GM12878 (cell line): Measurements from ENCODE around the gene TSHZ2. TPM values are rescaled to one million over a fixed set of nuclear protein-coding genes. Genes with fewer than 3 reads are reported as not detected.

ENCODE experiments used
- ATAC-seq: fragments of 200-7000 bp; cut with Tn5 transposase; 3 replicates; pipeline ENCODE4 v1.9.1; 2020; ENCODE audit warnings: mild to moderate bottlenecking, moderate library complexity
- BruUV-seq: library from RNA; stranded (reverse); fragments of 400-500 nt; replicated peaks from 2 replicates; lab custom pipeline; 2021; lab: Mats Ljungman, UMichigan
- CTCF ChIA-PET: fragments of 300-600 bp; sonication (Branson Sonifier 250); formaldehyde crosslinking; extraction: SDS; loops from one replicate; lab custom pipeline; 2021; ENCODE audit warnings: inconsistent platforms; lab: Yijun Ruan, JAX
- POLR2A ChIA-PET: fragments of 350-600 bp; formaldehyde crosslinking; extraction: SDS; loops from one replicate; lab custom pipeline; 2021; ENCODE audit warnings: inconsistent platforms; lab: Charles Lee
- RAD21 ChIA-PET: fragments of 300-600 bp; sonication (Branson Sonifier 250); formaldehyde crosslinking; loops from one replicate; lab custom pipeline; 2023; ENCODE audit warnings: antibody characterized with exemption; ENCODE audit not compliant: unreplicated experiment; lab: Charles Lee
- SMC1A ChIA-PET: fragments of 300-600 bp; sonication (Branson Sonifier 250); formaldehyde crosslinking; loops from one replicate; lab custom pipeline; 2023; ENCODE audit not compliant: unreplicated experiment, uncharacterized antibody; lab: Charles Lee
- DNase-seq: peaks from one replicate; pipeline ENCODE4 v3.0.0-alpha.2; 2011; ENCODE audit warnings: low read depth, low spot score
- FAIRE-seq: peaks from 3 replicates; lab custom pipeline; 2011; peaks lifted over from hg19 to GRCh38; lab: Jason Lieb, UNC
- H2AFZ ChIP-seq: 2 replicates; pipeline ENCODE4 v1.6.0; 2011; ENCODE audit warnings: low read depth, low read length, control low read depth; ENCODE audit not compliant: control insufficient read depth
- H3K27ac ChIP-seq: 2 replicates; pipeline ENCODE4 v1.5.1; 2011; ENCODE audit warnings: control low read depth; ENCODE audit not compliant: control insufficient read depth, insufficient read depth
- H3K27me3 ChIP-seq, 2 experiments: replicated peaks in 1 of 2; 2 replicates each; pipeline versions ENCODE4 v1.6.0 to v1.6.1; 2011; ENCODE audit warnings: low read length in 1 of 2; ENCODE audit not compliant: control insufficient read depth in 2 of 2, insufficient read depth in 2 of 2
- H3K36me3 ChIP-seq, 2 experiments: 2 replicates each; pipeline ENCODE4 v1.5.1; 2011; ENCODE audit warnings: low read length in 1 of 2; ENCODE audit not compliant: control insufficient read depth in 2 of 2, insufficient read depth in 2 of 2
- H3K4me1 ChIP-seq: 2 replicates; pipeline ENCODE4 v1.6.1; 2011; ENCODE audit warnings: mild to moderate bottlenecking, low read length, moderate library complexity, mixed read lengths; ENCODE audit not compliant: control insufficient read depth, insufficient read depth
- H3K4me2 ChIP-seq: 2 replicates; pipeline ENCODE4 v1.6.0; 2011; ENCODE audit warnings: control low read depth; ENCODE audit not compliant: control insufficient read depth, insufficient read depth
- H3K4me3 ChIP-seq: fragments of 200-600 bp; sonication (generic); 2 replicates; pipeline ENCODE4 v1.5.1; 2016
- H3K79me2 ChIP-seq: 2 replicates; pipeline ENCODE4 v1.6.0; 2011; ENCODE audit warnings: low read length; ENCODE audit not compliant: control insufficient read depth, insufficient read depth
- H3K9ac ChIP-seq: 2 replicates; pipeline ENCODE4 v1.8.0; 2011; ENCODE audit warnings: low read length, control low read depth, mixed read lengths; ENCODE audit not compliant: control insufficient read depth, insufficient read depth
- H3K9me3 ChIP-seq: replicated peaks from 3 replicates; pipeline ENCODE4 v1.5.1; 2011; ENCODE audit warnings: mild to moderate bottlenecking, low read length; ENCODE audit not compliant: control insufficient read depth, insufficient read depth
- H4K20me1 ChIP-seq: 2 replicates; pipeline ENCODE4 v1.6.0; 2011; ENCODE audit not compliant: control insufficient read depth, insufficient read depth
- GATAD2B ChIP-seq: fragments of 450-650 bp; conservative IDR thresholded peaks from 2 replicates; pipeline ENCODE4 v1.6.1; 2017; ENCODE audit warnings: low read depth, mild to moderate bottlenecking, moderate library complexity
- HCFC1 ChIP-seq: fragments of 150-350 bp; IDR thresholded peaks from 2 replicates; pipeline ENCODE4 v1.6.1; 2014; ENCODE audit warnings: low read length
- IRF4 ChIP-seq: IDR thresholded peaks from 2 replicates; pipeline ENCODE4 v1.6.1; 2011; ENCODE audit warnings: low read depth, low read length
- LARP7 ChIP-seq: fragments of 450-650 bp; IDR thresholded peaks from 2 replicates; pipeline ENCODE4 v1.6.1; 2017; ENCODE audit warnings: mild to moderate bottlenecking
- MTA3 ChIP-seq: IDR thresholded peaks from 2 replicates; pipeline ENCODE4 v1.6.1; 2012; ENCODE audit warnings: low read length, inconsistent platforms, borderline replicate concordance
- MYB ChIP-seq: fragments of 150-350 bp; IDR thresholded peaks from 2 replicates; pipeline ENCODE4 v1.6.1; 2014; ENCODE audit warnings: mild to moderate bottlenecking, low read depth, low read length, borderline replicate concordance
- NRF1 ChIP-seq: conservative IDR thresholded peaks from 2 replicates; pipeline ENCODE4 v1.6.1; 2011; ENCODE audit warnings: mild to moderate bottlenecking, low read depth, low read length, improper control_type of control experiment
- RFX5 ChIP-seq: IDR thresholded peaks from 2 replicates; pipeline ENCODE4 v1.6.1; 2011; ENCODE audit warnings: low read depth, low read length, improper control_type of control experiment
- SMARCA5 ChIP-seq: fragments of 450-650 bp; IDR thresholded peaks from 2 replicates; pipeline ENCODE4 v1.6.1; 2017; ENCODE audit warnings: mild to moderate bottlenecking
- SMC3 ChIP-seq: IDR thresholded peaks from 2 replicates; pipeline ENCODE4 v1.6.1; 2011; ENCODE audit warnings: low read length, improper control_type of control experiment, borderline replicate concordance
- SP1 ChIP-seq: IDR thresholded peaks from one replicate; pipeline ENCODE4 v1.6.1; 2011; ENCODE audit warnings: low read depth, low read length
- SPI1 ChIP-seq: IDR thresholded peaks from 2 replicates; pipeline ENCODE4 v1.6.1; 2011; ENCODE audit warnings: low read depth, mild to moderate bottlenecking, low read length, moderate library complexity, borderline replicate concordance; ENCODE audit not compliant: insufficient read depth
- TCF7 ChIP-seq: IDR thresholded peaks from 2 replicates; pipeline ENCODE4 v1.6.1; 2014; ENCODE audit warnings: antibody characterized with exemption, borderline replicate concordance
- WRNIP1 ChIP-seq: IDR thresholded peaks from 2 replicates; pipeline ENCODE4 v1.6.1; 2011; ENCODE audit warnings: low read depth, low read length, improper control_type of control experiment, borderline replicate concordance
- ZNF384 ChIP-seq: IDR thresholded peaks from 2 replicates; pipeline ENCODE4 v1.6.1; 2012; ENCODE audit warnings: low read depth, mild to moderate bottlenecking, low read length, improper control_type of control experiment, borderline replicate concordance
- ZSCAN29 ChIP-seq: fragments of 450-650 bp; IDR thresholded peaks from 2 replicates; pipeline ENCODE4 v1.6.1; 2017; ENCODE audit warnings: mild to moderate bottlenecking, moderate library complexity
- WGBS: methylation state at CpG from one replicate; pipeline ENCODE4 v1.1.6; 2016; ENCODE audit warnings: low lambda C conversion rate; ENCODE audit not compliant: insufficient replicate concordance, insufficient coverage; ENCODE audit errors: missing lambda C conversion rate; 5-methylcytosine and 5-hydroxymethylcytosine counted together
- in situ Hi-C: fragments of 300-500 bp; cut with MboI; formaldehyde crosslinking; loops from 9 replicates; pipeline ENCODE4 v1.14.3; 2018; ENCODE audit warnings: mixed read lengths
- intact Hi-C: fragments of 100-400 bp; cut with micrococcal nuclease; formaldehyde crosslinking; loops from one replicate; pipeline ENCODE4 v1.14.2; 2022; ENCODE audit not compliant: unreplicated experiment
- polyA plus RNA-seq, 11 experiments: library from polyadenylated mRNA; depleted of rRNA in 4 of 11; unstranded in 6 of 11; stranded (reverse) in 5 of 11; fragments of >200 nt; fragmentation: Nextera tagmentation in 4 of 11; fragmentation: Illumina TruSeq in 1 of 11; extraction: Ambion mirVana in 4 of 11; extraction: Trizol in 1 of 11; gene quantifications; 1 replicate in 1 of 11; 2 replicates in 10 of 11; pipeline versions ENCODE4 v1.2.1 to v1.2.3, GENCODE V29; 2011 to 2016; ENCODE audit warnings: inconsistent platforms in 2 of 11, missing spikeins in 2 of 11, low read depth in 1 of 11
- total RNA-seq, 4 experiments: library from RNA; depleted of rRNA in 3 of 4; stranded (reverse); fragments of >200 nt in 3 of 4; fragmentation: Illumina TruSeq in 1 of 4; extraction: Trizol in 1 of 4; gene quantifications; 2 replicates each; pipeline versions ENCODE4 v1.2.1 to v1.2.3, GENCODE V29; 2013 to 2021
- TF ChIP-seq, protein P1 (sequence below): fragments of 450-650 bp; IDR thresholded peaks from 2 replicates; pipeline ENCODE4 v1.6.1; 2016; ENCODE audit warnings: mild to moderate bottlenecking

The TSHZ2 gene
- total and polyA plus RNA-seq, 10 of the 15 experiments (the other 5 are each of a cell fraction or from before 2014, with no cell fraction given), result 0.01 to 0.86 (median 0.13) TPM; not detected in 2

DNA sequence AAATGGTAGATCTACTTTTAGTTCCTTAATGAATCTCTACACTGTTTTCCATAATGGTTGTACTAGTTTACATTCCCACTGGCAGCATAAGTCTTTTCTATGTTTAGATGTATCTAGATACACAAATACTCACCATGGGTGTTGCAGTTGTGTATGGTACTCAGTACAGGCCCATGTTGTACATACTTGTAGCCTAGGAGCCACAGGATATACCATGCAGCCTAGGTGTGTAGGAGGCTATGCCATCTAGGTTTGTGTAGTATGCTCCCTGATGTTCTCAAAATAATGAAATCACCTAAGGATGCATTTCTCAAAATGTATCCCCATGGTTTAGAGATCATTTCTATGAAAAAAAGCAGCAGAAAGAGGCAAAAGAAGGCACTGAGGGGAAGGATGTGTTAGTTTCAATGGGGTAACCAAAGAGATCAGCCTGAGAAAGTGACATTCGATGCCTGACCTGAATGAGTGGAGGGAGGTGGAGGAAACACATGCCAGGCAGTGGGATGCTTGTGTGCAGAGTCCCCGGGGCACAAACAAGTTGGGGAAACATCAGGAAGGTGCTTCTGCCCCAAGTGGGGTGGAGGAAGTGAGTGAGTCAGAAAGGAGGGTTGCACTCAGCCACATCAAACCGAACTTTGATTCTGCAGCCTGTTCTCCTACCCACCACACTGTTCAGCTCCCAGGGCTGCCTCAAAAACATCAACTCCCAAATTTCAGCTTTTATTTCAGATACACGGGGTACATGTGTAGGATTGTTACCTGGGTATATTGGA lies 430.3 kb downstream of the TSHZ2 start:
- Histone ChIP-seq H3K79me2 (no peaks in the 10 kb centered on the region), H3K27me3 (no peaks in the 10 kb centered on the region; a peak in 1 of 4 replicates), H3K4me2 (no peak overlapping the region), H3K9ac (no peak overlapping the region), H4K20me1 (no peaks in the 10 kb centered on the region), H3K36me3 (no peaks in the 10 kb centered on the region), H3K4me3 (no peak overlapping the region), H3K27ac (no peak overlapping the region), H3K9me3 (peaks cover 1% of the 10 kb centered on the region; the same call in 2 of the 3 replicates), H2AFZ (no peak overlapping the region), H3K4me1 (no peaks in the 10 kb centered on the region)
- FAIRE-seq (no peak), DNase-seq (no peak), ATAC-seq (no peak)
- RAD21 ChIA-PET, result no interaction called here
- SMC1A ChIA-PET, result no interaction called here
- no TSS peak for BruUV-seq
- CTCF ChIA-PET, result no interaction called here
- POLR2A ChIA-PET, result no interaction called here
- 3% methylated on average over 4 of the region's 4 CpGs for WGBS
- intact Hi-C loops (no loop called here), in situ Hi-C loops (no loop called here)
- TF ChIP-seq SPI1 (no peak), ZSCAN29 (no peak), MTA3 (no peak), LARP7 (no peak), TCF7 (no peak), GATAD2B (no peak), MYB (no peak), ZNF384 (no peak), RFX5 (no peak), HCFC1 (no peak), SP1 (no peak), WRNIP1 (no peak), SMARCA5 (no peak), SMC3 (no peak), IRF4 (no peak), NRF1 (no peak)
- TF ChIP-seq, protein P1, sequence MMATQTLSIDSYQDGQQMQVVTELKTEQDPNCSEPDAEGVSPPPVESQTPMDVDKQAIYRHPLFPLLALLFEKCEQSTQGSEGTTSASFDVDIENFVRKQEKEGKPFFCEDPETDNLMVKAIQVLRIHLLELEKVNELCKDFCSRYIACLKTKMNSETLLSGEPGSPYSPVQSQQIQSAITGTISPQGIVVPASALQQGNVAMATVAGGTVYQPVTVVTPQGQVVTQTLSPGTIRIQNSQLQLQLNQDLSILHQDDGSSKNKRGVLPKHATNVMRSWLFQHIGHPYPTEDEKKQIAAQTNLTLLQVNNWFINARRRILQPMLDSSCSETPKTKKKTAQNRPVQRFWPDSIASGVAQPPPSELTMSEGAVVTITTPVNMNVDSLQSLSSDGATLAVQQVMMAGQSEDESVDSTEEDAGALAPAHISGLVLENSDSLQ, result no peak
